Measurements from ENCODE around the gene UTP4. TPM values are rescaled to one million over a fixed set of nuclear protein-coding genes. Genes with fewer than 3 reads are reported as not detected.

Gene UTP4
- polyA plus RNA-seq (2013, experiment 1 of 2; ENCODE audit: insufficient read length) = 48.4 TPM
- 26.8 TPM for polyA plus RNA-seq (2013, experiment 2 of 2; ENCODE audit: insufficient read length)

- DNase-seq = peak; percentile 84
These were observed at the start of gene UTP4, which contains the start of gene CHTF8 for GRCh38 chr16:69132424-69133252. Gene UTP4 (plus strand): TSS chr16:69132649. CDS start chr16:69133460, 811 bp downstream. Gene CHTF8 (minus strand): TSS chr16:69132588. CDS start chr16:69121458, 11,130 bp downstream.

GRCh38 chr16:69083306-69083941 lies 49.0 kb upstream of the UTP4 start:
- DNase-seq = no peak

- DNase-seq = peak; percentile 59
These were observed 48.2 kb upstream of the UTP4 start for GRCh38 chr16:69084289-69084688.

- no peak for DNase-seq
These were observed 47.3 kb upstream of the UTP4 start for GRCh38 chr16:69085032-69085695.

- no peak for DNase-seq
These were observed 45.3 kb upstream of the UTP4 start for GRCh38 chr16:69087161-69087581.

- no peak for DNase-seq
These were observed 43.8 kb upstream of the UTP4 start for GRCh38 chr16:69088684-69089083.

- DNase-seq = no peak
These were observed 43.1 kb upstream of the UTP4 start for GRCh38 chr16:69089091-69089910.

GRCh38 chr16:69093974-69094373 lies 38.5 kb upstream of the UTP4 start:
- no peak for DNase-seq

- no peak for DNase-seq
These were observed 37.9 kb upstream of the UTP4 start for GRCh38 chr16:69094501-69094900.

- DNase-seq = no peak
These were observed 37.3 kb upstream of the UTP4 start for GRCh38 chr16:69095193-69095592.

- no peak for DNase-seq
These were observed 32.3 kb upstream of the UTP4 start for GRCh38 chr16:69100071-69100691.

GRCh38 chr16:69105501-69106361 lies 26.7 kb upstream of the UTP4 start, which contains the start of gene HAS3:
Gene HAS3 (plus strand): TSS chr16:69105653. CDS start chr16:69109396, 3,743 bp downstream.
- DNase-seq = peak; percentile 57

GRCh38 chr16:69106491-69107315 lies 25.7 kb upstream of the UTP4 start:
- no peak for DNase-seq

GRCh38 chr16:69107316-69107962 lies 25.0 kb upstream of the UTP4 start:
- no peak for DNase-seq

- no peak for DNase-seq
These were observed 24.2 kb upstream of the UTP4 start for GRCh38 chr16:69108064-69108904.

- DNase-seq = no peak
These were observed 23.6 kb upstream of the UTP4 start for GRCh38 chr16:69108905-69109252.

- no peak for DNase-seq
These were observed 22.8 kb upstream of the UTP4 start for GRCh38 chr16:69109486-69110270.

Data from fibroblast of skin of back (primary cell).